ENCODE results near the gene B3GLCT. TPM values are rescaled to one million over a fixed set of nuclear protein-coding genes. Genes with fewer than 3 reads are reported as not detected.
"Not testable (repeated sequence)": the region's sequence is repeated elsewhere in the genome, so short reads cannot be mapped to it uniquely, and the experiment has no call there.

The B3GLCT gene
- total RNA-seq, 4 donors from 2014 or later: 5.4 to 14.1 (median 6.6) TPM

GRCh38 chr13:31174018-31174417 is 25.8 kb upstream of the B3GLCT start:
- WGBS, 2 donors: 60 to 69% methylated on average over 3 of the region's 3 CpGs
- H3K27me3 ChIP-seq: no peaks in the 10 kb centered on the region

GRCh38 chr13:31175847-31176532 is 23.8 kb upstream of the B3GLCT start:
- no peak for DNase-seq (ENCODE audit: low spot score in 2 of 2)
- Histone ChIP-seq H3K9me3 (no peaks in the 10 kb centered on the region), H3K4me3 (no peak overlapping the region), H3K27ac (no peak overlapping the region), H3K36me3 (no peaks in the 10 kb centered on the region), H3K27me3 (no peaks in the 10 kb centered on the region), H3K4me1 (no peaks in the 10 kb centered on the region)
- WGBS, 2 donors: 76 to 79% methylated on average over 3 of the region's 3 CpGs
- TF ChIP-seq CTCF (IDR thresholded peaks at IDR 0.05): no peak
- no peak for TF ChIP-seq POLR2A (IDR thresholded peaks at IDR 0.05)
- no peak for TF ChIP-seq EP300 (IDR thresholded peaks at IDR 0.05)

More at GRCh38 chr13:31174018-31174417, 25.8 kb upstream of the B3GLCT start:
- DNase-seq (ENCODE audit: low spot score in 2 of 2): no peak
- Histone ChIP-seq H3K4me1 (no peaks in the 10 kb centered on the region), H3K4me3 (no peak overlapping the region), H3K9me3 (no peaks in the 10 kb centered on the region), H3K27ac (no peak overlapping the region), H3K36me3 (no peaks in the 10 kb centered on the region)
- TF ChIP-seq CTCF (IDR thresholded peaks at IDR 0.05): no peak
- no peak for TF ChIP-seq EP300 (IDR thresholded peaks at IDR 0.05)
- no peak for TF ChIP-seq POLR2A (IDR thresholded peaks at IDR 0.05)

- not testable (repeated sequence) for H3K9me3 ChIP-seq; H3K4me3 ChIP-seq; H3K27me3 ChIP-seq; H3K4me1 ChIP-seq; H3K27ac ChIP-seq; H3K36me3 ChIP-seq; DNase-seq (ENCODE audit: low spot score in 2 of 2)
- WGBS, 2 donors: 83 to 92% methylated on average over 12 of the region's 12 CpGs
Measured at GRCh38 chr13:31177813-31178495, 21.8 kb upstream of the B3GLCT start.

GRCh38 chr13:31179241-31179640 is 20.5 kb upstream of the B3GLCT start:
- Histone ChIP-seq H3K27me3 (no peaks in the 10 kb centered on the region), H3K36me3 (no peaks in the 10 kb centered on the region), H3K9me3 (no peaks in the 10 kb centered on the region), H3K4me1 (no peaks in the 10 kb centered on the region), H3K27ac (no peak overlapping the region), H3K4me3 (no peak overlapping the region)
- DNase-seq (ENCODE audit: low spot score in 2 of 2): no peak
- TF ChIP-seq POLR2A (IDR thresholded peaks at IDR 0.05) (no peak), EP300 (IDR thresholded peaks at IDR 0.05) (no peak), CTCF (IDR thresholded peaks at IDR 0.05) (no peak)
- 91 to 92% methylated on average over 8 of the region's 8 CpGs for WGBS, 2 donors

- Histone ChIP-seq H3K9me3 (no peaks in the 10 kb centered on the region), H3K36me3 (no peaks in the 10 kb centered on the region), H3K27me3 (no peaks in the 10 kb centered on the region), H3K27ac (no peak overlapping the region), H3K4me1 (no peaks in the 10 kb centered on the region), H3K4me3 (no peak overlapping the region)
- TF ChIP-seq POLR2A (IDR thresholded peaks at IDR 0.05) (no peak), EP300 (IDR thresholded peaks at IDR 0.05) (no peak), CTCF (IDR thresholded peaks at IDR 0.05) (no peak)
- 70 to 77% methylated on average over 5 of the region's 5 CpGs for WGBS, 2 donors
- no peak for DNase-seq (ENCODE audit: low spot score in 2 of 2)
Measured at GRCh38 chr13:31179754-31180153, 20.0 kb upstream of the B3GLCT start.

Measured in tibial nerve (tissue), 4 donors.